Placental pericyte (primary cell): ENCODE data around the gene GUCY1A1. TPM values are rescaled to one million over a fixed set of nuclear protein-coding genes. Genes with fewer than 3 reads are reported as not detected.

ENCODE experiments used
- total RNA-seq: library from RNA; depleted of rRNA; stranded (reverse); fragments of >200 nt; gene quantifications from 2 replicates; pipeline ENCODE4 v1.2.3, GENCODE V29; 2012

Gene GUCY1A1
- total RNA-seq = 0.14 and 0.44 TPM in 2 replicates

GRCh38 chr4:155666344-155667221 lies at the start of gene GUCY1A1:
TSS of gene GUCY1A1 (plus strand) at chr4:155666848. CDS start at chr4:155696868, 30,020 bp downstream.

GRCh38 chr4:155758481-155759371 lies 92.1 kb downstream of the GUCY1A1 start, which contains the start of gene GUCY1B1:
TSS of gene GUCY1B1 (plus strand) at chr4:155759021. CDS start at chr4:155759141, 120 bp downstream.

Other genes starting within 250 kb of the GUCY1A1 start
- 0.86 and 3.1 TPM in 2 replicates for gene GUCY1B1, start 92.2 kb downstream of the GUCY1A1 start, total RNA-seq
- gene ASIC5, start 199.4 kb downstream of the GUCY1A1 start, total RNA-seq = not detected in 2 replicates
- 8.3 and 12.3 TPM in 2 replicates for gene TDO2, start 236.8 kb downstream of the GUCY1A1 start, total RNA-seq